Subcutaneous adipose tissue (tissue), 4 donors: ENCODE measurements around the gene SCN9A. TPM values are rescaled to one million over a fixed set of nuclear protein-coding genes. Genes with fewer than 3 reads are reported as not detected.

Source experiments
- CTCF ChIP-seq: fragments of 450-650 bp; IDR thresholded peaks from one replicate; pipeline ENCODE4 v1.5.1; 2016; ENCODE audit warnings: low read depth, mild to moderate bottlenecking, control low read depth, antibody characterized with exemption, moderate library complexity
- total RNA-seq, 4 donors: library from RNA; depleted of rRNA; stranded (reverse); fragments of >200 nt; gene quantifications; one replicate each; pipeline ENCODE4 v1.1.0, GENCODE V29; 2016

Gene SCN9A
- total RNA-seq, 4 donors from 2014 or later = 8.1 to 18.9 (median 14.9) TPM

DNA sequence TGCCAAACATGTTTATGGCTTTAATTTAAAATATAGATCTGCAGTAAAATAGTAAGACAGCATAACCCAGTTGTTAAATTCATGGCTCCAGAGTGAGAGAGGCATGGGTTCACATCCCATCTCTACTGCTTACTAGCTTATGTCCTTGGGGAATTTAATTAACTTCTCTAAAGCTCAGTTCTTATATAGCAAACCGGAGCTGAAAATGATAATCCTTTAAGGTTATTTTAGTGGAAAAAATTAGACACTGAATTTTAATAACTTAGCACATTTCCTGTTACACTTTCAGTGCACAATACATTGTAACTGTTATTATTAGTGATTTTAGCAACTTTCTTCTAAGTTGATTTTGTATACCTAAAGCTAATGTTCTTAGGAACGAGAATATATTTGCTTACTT lies 14.8 kb downstream of the SCN9A start:
- no peak for TF ChIP-seq CTCF

- no peak for TF ChIP-seq CTCF
Measured at GRCh38 chr2:166360426-166360825, 15.3 kb downstream of the SCN9A start.

DNA sequence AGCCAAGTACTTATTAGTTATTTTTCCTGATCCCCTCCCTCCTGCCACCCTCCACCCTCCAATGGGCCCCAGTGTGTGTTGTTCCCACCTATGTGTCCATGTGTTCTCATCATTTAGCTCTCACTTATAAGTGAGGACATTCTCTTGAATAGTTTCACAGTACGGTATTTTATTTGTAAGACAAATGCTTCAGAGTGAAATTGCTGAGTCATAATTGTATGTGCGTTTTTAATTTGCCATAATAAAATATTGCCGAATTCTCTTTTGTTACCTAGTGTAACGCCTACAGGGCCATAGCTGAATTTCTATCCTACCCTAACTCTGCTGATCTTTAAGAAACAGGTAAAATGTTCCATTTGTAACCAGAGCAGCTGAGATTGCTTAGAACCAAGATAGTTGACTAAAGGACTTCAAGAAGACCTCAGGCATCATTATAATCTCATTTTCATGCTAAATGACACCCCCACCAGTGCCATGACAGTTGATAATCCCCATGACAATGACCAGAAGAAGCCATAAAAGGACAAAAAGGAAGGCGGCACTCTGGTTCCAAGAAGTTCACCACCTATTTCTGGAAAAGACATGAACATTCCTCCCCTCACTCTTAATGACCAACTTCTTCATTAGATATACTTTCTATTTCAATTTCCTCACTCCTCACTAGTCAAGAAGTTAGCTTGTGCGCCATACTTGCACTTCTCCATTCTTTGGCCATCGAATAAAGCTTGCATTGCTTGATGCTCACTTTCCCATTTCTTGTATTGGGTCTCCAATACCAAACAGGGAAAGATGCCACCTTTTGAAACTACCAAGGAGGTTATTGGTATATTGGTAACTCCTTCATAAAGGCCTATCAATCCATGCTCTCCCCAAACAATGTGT lies 18.4 kb downstream of the SCN9A start:
- TF ChIP-seq CTCF = no peak

DNA sequence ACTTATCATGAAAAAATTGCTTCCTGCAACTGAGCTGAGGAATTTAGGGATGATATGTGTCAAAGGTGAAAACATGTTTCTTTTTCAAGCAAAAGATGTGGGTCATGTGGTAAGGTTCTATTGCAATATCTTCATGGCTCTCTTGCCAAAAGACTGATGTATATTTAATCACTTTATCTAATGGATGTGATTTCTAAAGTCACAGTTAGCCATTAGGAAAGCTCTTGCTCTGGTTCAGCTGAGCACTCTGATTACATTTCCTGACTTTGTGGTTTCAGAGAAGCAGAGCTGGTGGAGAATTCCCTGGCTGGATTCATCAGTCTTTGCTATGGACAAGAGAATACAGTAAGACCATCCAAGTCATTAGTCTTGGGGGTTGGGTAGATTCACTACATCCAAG lies 24.4 kb downstream of the SCN9A start:
- no peak for TF ChIP-seq CTCF

GRCh38 chr2:166350525-166350924 lies 25.2 kb downstream of the SCN9A start:
- TF ChIP-seq CTCF = no peak

DNA sequence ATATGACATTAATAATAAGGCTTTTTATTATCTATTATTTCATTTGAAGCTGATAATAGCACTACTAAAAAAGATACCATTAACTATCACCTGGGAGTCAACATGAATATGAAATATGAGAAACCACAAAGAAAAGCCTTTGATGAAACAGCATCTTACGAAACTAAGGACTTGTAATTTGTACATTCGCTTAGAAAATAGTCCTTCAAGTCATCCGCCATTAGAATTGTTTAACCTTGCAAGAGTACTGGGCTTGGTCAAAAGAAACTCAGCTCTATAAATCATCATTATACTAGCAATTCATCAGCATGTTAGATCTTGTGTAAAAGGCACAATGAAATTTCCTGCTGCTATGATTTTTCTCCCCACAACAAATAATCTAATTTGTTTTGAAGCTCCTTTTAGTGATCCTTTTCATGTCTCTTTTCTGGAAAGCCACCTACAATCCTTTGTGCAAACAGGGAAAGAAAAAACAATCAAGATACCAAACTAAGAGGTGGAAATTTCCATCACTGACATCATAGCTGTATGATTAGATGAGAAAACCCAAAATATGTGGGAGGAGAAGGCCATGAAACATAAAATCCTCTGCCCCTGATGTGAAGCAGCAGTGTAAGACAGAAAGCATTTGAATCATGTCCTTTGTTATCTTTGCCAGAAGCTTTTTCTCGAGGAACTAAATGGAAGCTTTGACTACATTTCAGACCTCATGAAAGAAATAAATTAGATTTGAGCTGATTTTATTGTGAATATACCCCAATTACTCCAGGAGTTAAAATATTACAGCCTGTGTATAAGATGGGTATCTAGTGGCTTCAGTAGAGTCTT lies 31.2 kb downstream of the SCN9A start:
- no peak for TF ChIP-seq CTCF

DNA sequence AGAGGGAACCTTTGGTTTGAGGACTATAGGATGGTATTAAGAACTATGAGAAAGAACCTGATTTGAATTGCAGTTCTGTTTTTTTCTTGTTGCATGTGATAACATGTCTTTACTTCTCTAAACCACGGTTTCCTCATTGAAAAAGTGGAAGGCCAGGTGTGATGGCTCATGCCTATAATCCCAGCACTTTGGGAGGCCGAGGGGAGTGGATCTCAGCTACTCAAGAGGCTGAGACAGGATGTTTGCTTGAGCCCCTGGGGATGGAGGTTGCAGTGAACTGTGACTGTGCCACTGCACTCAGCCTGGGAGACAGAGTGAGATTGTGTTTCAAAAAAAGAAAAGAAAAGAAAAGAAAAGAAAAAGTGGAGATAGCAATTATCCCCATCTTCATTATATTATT lies 32.3 kb downstream of the SCN9A start:
- no peak for TF ChIP-seq CTCF
